Fibroblast of peridontal ligament (primary cell): ENCODE results near the gene ZMYM3.
"Not testable (repeated sequence)": the region's sequence is repeated elsewhere in the genome, so short reads cannot be mapped to it uniquely, and the experiment has no call there.

ENCODE experiments used
- DNase-seq: peaks from one replicate; pipeline ENCODE4 v3.0.0-alpha.2; 2010; ENCODE audit errors: extremely low read depth

The ZMYM3 gene

DNA sequence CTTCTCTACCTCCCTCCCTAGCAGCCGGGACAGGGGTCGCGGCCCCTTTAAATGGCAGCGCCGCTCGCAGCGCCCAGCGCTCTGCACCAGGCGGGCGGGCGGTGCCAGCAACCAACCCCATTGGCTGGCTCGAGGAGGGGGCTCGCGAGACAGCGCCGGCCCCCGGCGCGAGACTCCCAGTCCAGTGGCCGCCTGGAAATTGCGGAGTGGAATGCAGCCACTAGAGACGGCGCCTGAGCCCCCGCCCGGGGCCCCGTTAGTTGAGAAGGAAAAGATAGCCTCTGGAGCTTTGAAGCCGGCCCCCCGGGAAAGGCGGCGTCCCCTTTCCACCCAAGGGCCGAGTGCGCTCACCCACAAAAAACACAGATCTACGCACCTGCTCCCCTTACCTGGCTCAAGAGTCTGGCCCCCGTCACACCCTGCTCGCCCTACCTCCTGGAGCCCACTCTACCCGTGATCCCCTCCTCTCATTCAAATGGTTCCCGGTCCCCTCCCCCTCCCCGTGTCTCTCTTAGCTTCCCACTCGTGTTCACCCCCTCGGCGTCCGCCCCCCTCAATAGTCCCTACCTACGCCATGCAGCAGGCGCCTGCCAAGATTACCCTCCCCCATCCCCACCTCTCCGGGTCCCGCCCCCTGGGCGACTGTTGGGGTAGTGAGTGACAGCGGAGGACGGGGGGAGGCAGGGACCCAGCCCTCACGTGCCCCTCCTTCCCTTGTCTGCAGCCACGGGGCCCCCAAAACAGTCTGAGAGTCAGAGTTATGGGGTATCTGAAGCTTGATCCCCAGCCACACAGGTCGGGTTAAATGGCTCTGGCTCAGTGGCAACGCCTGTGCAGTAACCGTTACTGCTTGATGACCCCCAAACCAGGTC is at the start of gene ZMYM3:
Gene ZMYM3, minus strand, starts transcription at position 49 of the 872 bp plus-strand sequence. CDS start 885 bp downstream, outside the sequence.
- peak; percentile 75 for DNase-seq

GRCh38 chrX:71302461-71303213 is 48.7 kb upstream of the ZMYM3 start:
- DNase-seq, result no peak

DNA sequence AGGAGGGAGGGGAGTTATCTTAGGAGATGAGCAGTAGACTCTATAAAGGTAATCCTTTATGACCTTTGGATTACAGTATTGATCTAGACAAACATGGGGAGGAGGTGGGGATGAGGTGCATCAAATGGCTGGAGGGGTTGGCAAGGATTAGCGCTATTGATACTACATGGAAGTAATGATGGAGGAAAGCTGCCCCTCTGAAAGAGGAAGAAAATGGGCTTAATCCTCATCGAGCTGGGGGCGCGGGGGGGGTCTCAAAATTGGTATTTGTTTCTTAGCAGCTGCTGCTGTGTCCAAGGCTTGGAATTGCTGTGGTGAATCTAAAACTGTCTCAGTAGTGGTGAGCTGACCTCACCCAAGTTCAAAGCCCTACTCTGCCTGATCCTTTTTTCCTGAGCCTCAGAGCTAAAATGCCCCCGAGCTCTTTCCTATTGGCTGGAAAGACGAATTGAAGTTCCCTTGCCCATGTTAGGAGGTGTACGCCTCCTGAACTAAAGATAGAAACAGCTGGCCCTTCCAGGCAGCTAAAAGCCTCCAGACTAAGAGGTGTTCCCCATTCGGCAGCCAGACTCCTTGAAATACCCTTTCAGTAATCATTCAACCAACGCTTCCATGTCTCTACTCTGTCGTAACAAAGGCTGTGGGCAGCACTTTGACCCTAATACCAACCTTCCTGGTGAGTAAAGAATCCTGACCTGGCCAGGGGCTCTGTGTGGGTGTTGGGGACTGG is 47.4 kb upstream of the ZMYM3 start, which contains the start of gene ITGB1BP2:
Gene ITGB1BP2, plus strand, starts transcription at position 556 of the 730 bp plus-strand sequence. Its CDS starts 57 bp downstream, at position 613.
- peak; percentile 54 for DNase-seq

DNA sequence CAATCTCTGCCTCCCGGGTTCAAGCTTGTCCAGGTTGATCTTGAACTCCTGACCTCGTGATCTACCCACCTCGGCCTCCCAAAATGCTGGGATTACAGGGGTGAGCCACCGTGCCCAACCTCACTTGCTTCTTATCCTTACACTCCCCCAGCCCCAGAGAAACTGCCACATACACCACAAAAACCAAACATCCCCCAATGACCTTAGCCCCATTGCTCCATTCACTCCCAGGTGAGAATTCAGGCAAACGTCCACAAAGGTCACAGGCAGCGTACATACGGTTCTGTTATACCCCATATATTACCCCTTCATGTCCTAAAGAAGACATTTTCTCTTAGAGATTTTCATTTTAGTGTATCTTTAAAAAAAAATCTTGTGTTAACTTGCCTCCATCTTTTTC is 46.6 kb upstream of the ZMYM3 start:
- DNase-seq, result not testable (repeated sequence)

DNA sequence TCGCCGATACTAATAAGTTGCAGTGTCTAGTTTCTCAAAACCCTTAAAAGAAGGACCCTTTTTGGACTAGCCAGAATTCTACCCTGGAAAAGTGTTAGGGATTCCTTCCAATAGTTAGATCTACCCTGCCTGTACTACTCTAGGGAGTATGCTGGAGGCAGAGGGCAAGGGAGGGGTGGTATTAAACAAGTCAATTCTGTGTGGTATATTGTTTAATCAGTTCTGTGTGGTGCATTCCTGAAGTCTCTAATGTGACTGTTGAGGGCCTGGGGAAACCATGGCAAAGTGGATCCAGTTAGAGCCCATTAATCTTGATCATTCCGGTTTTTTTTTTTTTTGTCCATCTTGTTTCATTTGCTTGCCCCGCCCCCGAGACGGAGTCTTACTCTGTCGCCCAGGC is 46.1 kb upstream of the ZMYM3 start:
- not testable (repeated sequence) for DNase-seq

GRCh38 chrX:71298119-71298518 is 44.2 kb upstream of the ZMYM3 start:
- DNase-seq, result no peak

GRCh38 chrX:71296806-71297205 is 42.9 kb upstream of the ZMYM3 start:
- no peak for DNase-seq

DNA sequence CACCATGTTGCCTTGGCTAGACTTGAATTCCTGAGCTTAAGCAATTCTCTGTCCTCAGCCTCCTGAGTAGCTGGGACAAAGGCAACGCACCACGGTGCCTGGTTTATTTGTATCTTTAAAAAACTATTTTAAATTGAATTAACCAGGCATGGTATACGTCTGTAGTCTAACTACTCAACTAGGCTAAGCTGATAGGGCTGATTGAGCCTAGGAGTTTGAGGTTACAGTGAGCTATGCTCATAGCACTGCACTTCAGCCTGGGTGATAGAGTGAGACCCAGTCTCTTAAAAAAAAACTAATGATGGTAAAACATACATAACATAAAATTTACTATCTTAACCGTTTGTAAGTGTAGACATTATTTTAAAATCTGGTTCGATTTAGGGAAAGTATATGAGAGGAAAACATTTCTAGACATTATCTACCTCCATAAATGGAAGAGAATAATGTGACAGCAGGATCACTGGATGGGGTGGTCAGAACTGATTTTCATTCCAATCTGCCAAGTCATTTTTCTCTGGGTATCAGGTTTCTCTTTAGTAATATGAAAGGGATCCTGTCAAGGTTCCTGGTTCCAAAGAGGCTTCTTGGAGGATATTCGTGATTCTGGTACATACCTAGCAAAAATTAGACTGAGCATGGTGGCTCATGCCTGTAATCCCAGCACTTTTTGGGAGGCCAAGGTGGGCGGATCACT is 38.9 kb upstream of the ZMYM3 start:
- DNase-seq, result peak; percentile 70

GRCh38 chrX:71291381-71291780 is 37.4 kb upstream of the ZMYM3 start:
- DNase-seq, result peak; percentile 54

DNA sequence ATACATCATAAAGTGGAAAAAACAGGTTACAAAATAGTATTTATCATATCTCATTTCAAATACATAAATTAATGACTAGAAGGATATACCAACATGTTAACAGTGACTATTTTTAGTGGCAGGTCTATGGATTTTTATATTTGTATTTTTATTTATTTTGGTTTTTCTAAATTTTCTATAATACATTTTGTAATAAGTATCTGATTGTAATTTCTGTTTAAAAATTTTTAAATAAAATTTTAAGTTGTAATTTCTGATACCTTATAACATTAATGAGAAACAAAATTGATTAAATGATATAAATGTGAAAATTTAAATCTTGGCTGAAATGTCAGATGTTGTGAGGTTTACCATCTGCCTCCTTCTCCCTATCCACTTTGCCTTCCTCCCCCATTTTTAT is 32.0 kb upstream of the ZMYM3 start:
- DNase-seq, result no peak

GRCh38 chrX:71283403-71284143 is 29.6 kb upstream of the ZMYM3 start, which contains the start of gene NONO:
NONO (plus strand) TSS chrX:71283635; CDS start chrX:71290638, 7,003 bp downstream.
- DNase-seq, result peak; percentile 99

DNA sequence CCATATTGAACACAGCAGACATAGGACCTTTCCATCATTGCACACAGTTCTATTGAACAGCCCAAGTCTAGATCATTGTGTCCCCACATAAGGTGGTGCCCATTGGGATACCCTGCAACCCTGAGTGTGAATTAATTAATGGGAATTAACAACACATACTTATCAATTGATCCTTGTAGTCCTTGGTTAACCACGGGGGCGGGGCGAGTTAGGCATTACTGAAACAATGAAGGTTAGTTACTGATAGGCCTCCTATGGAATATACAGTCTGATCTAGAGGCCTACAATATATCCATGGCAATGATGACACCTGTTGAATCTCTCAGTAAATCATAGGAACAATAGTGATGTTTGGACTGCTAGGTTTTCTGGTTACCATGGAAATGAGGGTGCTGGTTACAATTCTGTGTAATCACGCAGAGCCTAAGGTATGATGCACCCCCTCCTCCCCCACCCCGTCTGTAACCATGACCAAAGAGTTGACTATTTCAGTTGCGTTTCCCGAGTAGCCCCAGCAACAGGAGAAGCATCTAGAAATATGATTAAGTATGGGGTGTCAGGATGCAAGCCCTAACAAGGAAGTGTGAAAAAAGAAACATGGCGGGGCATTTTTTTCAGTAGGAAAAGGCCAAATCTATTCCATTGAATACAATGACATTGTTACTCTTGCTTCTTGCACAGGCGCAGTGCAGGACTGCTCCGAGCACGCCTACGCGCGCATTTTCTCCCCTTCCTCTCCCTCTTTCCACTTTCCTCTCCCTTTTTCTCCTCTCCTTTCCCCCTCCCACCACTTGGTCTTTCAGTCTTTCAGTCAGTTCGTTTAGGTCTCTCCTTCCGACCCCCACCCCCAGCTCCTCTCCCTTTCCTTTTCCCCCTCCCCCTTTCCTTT is 28.8 kb upstream of the ZMYM3 start:
- no peak for DNase-seq

GRCh38 chrX:71281300-71281699 is 27.4 kb upstream of the ZMYM3 start:
- not testable (repeated sequence) for DNase-seq

- not testable (repeated sequence) for DNase-seq
Measured at GRCh38 chrX:71272313-71272712, 18.4 kb upstream of the ZMYM3 start.

- DNase-seq, result no peak
Measured at GRCh38 chrX:71269801-71270395, 16.0 kb upstream of the ZMYM3 start.

DNA sequence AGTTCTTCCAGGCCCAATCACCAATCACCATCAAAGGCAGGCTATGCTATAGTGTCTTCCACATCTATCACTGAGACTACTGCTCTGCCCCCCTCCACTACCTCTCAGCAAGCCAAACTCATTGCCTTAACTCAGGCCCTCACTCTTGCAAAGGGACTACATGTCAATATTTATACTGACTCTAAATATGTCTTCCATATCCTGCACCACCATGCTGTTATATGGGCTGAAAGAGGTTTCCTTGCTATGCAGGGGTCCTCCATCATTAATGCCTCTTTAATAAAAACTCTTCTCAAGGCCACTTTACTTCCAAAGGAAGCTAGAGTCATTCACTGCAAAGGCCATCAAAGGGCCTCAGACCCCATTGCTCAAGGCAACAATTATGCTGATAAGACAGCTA is 14.7 kb upstream of the ZMYM3 start:
- not testable (repeated sequence) for DNase-seq

- DNase-seq, result no peak
Measured at GRCh38 chrX:71256856-71257255, 2.9 kb upstream of the ZMYM3 start.

DNA sequence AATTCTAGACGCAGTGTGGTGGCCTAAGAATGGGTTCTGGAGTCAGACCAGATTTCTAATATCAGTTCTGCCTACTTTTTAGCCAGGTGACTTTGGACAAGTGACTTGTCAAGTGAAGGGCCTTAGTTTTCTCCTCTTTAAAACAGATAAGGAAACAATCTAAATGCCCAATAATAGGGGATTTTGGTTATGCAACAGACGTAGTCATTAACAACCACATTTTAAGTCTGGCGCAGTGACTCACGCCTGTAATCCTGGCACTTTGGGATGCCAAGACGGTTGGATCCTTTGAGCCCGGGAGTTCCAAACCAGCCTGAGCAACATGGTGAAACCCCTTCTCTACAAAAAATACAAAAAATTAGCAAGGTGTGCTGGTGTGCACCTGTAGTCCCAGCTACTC is 2.1 kb upstream of the ZMYM3 start:
- no peak for DNase-seq
